ENCODE measurements around the gene GBF1.

Gene GBF1

DNA sequence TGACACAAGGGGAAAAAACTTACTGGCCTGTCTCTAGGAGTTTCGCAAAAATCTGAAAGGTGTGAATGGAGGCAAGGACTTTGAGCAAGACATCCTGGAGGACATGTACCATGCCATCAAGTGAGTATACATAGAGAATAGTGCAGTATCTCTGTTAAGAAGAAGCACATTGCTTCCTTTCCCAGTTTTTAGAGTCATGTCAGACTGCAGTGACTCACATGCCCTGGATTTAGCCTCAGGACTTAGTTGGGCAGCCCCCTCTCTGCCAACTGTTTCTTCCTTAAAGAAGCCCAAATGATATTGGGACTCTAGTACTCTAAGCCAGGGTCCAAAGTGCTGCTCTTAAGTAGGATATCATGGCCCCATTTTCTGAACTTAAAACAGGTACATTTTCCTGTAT is 122.1 kb downstream of the GBF1 start:
- no peak for DNase-seq

DNA sequence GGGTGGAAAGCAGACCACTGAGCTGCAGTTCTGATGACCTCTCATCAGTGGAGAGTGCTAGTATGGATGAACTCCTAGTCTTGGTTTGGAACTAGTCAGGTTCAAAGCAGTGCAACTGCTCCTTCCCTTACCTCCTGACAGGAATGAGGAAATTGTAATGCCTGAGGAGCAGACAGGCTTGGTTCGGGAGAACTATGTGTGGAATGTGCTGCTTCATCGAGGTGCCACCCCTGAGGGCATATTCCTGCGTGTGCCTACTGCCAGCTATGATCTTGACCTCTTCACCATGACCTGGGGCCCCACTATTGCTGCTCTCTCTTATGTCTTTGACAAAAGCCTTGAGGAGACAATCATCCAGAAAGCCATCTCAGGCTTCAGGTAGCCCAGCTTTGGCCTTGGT is 122.7 kb downstream of the GBF1 start:
- no peak for DNase-seq

DNA sequence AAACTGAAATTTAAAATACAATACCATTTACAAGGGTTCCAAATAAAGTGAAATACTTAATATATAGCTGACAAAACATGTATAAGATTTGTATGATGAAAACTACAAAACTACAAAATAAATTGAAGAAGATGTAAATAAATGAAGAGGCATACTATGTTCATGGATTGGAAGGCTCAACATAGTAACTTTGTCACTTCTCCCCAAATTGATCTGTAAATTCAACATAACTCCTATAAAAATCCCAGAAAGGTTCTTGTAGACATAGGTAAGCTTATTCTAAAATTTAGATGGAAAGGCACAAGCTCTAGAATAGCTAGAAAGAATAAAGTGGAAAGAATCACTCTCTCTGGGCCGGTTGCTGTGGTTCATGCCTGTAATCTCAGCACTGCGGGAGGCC is 126.0 kb downstream of the GBF1 start:
- no peak for DNase-seq

DNA sequence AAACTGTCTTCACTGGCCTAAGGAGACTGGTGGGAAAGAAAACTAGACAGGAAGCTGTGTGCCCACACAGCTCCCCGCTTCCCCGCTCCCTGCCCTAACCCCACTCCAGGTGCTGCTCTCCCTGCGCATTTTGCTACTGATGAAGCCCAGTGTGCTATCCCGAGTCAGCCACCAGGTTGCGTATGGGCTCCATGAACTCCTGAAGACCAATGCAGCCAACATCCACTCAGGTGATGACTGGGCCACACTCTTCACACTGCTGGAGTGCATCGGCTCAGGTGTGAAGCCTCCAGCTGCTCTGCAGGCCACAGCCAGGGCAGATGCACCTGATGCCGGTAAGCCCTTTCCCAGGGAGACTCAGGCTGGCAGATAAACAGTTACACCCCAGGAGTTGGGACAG is 129.9 kb downstream of the GBF1 start:
- no peak for DNase-seq

DNA sequence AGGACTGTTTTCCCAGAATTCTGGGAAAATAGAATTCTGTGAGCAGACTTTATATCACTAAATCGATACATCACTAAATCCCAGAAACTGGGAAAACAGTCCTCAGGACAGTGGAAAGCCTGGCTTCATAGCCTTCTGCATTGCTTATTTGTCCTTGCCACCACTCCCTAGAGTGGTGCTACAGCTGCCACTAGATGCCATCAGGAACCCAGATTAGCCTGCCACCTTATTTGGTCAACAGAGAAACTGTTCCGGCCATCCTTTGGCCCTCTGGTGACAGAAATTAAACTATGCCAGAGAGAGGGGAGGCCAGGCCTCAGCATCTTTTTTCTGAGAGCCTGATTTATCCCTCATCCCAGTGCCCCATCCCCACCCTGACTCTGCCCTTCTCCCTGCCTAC is 130.5 kb downstream of the GBF1 start:
- no peak for DNase-seq

DNA sequence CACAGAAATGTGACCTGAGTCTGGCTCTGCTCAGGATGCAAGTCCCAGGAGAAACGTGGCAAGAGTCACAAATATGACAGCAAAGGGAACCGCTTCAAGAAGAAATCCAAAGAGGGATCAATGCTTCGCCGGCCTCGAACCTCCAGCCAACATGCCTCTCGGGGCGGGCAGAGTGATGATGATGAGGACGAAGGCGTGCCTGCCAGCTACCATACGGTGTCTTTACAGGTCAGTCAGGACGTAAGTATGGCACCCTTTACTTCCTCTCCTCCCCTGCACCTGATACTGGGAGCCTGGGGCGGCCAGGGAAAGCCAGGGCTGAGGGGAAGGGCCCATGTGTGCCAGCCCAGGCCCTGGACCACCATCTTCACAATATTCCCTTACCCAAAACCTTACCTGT is 131.6 kb downstream of the GBF1 start:
- no peak for DNase-seq

DNA sequence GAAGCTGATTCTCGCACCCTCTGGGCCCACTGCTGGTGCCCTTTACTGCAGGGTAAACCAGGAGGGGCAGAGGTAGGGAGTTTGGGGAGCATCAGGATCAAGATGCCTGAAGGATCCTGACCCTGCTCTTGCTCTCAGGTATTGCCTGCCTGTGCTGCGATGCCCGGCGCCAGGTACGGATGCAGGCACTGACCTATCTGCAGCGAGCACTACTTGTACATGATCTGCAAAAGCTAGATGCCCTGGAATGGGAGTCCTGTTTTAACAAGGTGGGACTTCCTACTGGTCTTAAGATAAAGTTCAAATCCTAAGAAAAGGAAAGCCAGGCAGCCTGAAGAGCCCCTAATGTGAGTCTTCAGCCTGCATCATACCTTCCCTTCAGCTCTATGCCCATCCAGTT is 134.1 kb downstream of the GBF1 start:
- DNase-seq: no peak

DNA sequence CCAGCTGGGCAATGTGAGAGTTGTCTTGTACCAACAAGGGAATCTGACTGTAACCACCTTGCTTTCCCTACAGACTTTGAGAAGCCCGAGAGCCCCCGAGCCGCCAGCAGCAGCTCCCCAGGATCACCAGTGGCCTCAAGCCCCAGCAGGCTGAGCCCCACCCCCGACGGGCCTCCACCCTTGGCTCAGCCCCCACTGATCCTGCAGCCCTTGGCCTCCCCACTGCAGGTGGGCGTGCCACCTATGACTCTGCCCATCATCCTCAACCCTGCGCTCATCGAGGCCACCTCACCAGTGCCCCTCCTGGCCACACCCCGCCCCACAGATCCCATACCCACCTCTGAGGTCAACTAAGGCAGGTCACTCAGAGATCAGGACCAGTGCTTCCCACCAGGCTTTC is 136.7 kb downstream of the GBF1 start:
- DNase-seq: no peak

DNA sequence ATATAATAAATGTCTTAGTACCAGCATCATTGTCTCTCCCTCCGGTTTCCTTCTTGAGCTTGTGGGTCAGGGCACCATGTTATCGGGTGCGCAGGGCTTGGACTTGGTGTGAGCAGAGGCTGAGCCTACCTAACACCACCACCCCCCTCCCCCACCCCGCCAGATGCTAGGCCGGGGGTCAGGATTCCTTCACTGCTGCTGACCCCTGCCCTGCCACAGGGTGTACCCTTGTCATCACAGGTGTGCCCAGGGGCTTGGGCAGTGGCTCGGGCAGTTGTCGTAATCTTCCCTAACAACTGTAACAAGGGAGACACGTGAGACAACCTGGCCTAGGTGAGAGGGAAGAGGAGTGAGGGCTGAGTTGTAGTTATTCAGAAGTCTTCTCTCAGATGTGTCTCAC is 137.5 kb downstream of the GBF1 start:
- no peak for DNase-seq

DNA sequence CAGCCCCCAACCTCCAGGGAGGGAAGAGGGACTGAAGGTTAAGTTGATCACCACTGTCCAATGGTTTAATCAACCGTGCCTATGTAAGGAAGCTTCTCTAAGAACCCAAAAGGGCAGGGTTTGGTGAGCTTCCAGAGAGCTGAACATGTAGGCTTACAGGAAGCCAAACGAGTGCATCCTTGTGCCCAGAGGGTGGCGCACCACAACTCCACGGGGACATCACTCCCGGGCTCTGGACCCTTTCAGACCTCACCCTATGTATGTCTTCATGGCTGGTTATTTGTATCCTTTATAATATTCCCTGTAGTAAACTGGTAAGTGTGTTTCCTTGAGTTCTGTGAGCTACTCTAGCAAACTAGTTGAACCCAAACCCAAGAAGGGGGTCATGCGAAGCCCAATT is 138.7 kb downstream of the GBF1 start:
- DNase-seq: no peak

DNA sequence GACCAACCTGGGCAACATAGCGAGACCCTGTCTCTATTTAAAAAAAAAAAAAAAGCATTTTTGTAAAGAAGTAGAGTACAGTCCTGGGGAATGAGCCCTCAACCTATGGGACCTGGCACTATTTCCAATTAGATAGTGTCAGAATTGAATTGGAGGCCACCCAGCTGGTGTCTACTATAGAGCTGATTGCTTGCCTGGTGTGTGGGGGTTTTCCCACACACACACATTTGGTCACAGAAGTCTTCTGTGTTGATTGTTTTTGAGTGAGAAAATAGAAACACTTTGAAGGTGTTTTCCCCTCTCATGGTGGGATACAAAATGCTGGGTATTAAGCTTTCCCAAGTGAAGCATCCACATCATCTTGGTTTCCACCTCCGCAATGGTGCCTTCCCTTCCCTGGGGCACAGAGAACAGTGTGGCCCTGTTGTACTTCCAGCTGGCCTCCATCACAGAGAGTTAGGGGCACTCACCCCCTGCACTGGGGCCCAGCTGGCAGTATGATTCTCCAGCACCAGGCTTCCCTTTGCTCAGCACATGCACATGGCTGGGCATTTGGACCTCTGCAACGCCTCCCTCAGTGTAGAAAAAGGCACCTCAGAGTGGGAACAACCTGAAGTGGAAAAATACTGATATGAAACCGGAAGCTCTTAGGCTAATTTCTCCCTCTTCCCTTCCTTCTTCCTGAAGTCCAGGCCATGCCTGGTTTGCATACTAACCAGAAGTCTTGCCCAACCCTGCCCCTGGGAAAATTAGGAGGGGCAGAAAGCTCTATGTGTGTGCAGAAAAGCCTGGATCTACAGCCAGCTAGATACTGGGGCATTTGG is 139.5 kb downstream of the GBF1 start:
- no peak for DNase-seq

DNA sequence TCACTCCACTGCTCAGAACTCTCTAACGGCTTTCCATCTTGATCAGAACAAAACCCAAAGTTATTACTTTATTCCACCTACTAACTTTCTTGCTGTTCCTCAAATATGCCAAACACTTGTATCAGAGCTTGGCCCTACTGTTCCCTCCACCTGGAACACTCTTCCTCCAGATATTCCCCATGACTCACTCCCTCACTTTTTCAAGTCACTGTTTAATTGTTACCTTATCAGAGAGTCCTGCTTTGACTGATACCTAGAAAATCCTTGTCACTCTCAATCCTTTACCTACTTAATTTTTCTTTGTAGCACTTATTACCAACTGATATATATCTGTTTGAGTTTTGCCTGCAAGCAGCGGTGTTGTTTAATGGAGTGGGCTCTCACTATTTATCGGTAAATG is 144.6 kb downstream of the GBF1 start:
- DNase-seq: no peak

DNA sequence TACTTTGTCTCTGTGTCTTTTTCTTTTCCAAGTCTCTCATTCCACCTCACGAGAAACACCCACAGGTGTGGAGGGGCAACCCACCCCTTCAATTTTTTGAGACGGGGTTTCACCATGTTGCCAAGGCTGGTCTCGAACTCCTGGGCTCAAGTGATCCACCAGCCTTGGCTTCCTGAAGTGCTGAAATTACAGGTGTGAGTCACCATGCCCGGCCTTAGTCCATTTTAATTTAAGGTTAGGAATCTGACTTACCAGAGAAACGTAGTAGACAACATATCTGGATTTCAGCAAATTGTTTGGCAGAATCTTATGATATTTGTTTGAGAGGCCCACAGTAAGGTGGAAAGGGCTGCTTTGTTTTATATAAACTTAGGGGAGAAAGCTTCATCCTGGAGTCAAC is 147.0 kb downstream of the GBF1 start:
- no peak for DNase-seq

DNA sequence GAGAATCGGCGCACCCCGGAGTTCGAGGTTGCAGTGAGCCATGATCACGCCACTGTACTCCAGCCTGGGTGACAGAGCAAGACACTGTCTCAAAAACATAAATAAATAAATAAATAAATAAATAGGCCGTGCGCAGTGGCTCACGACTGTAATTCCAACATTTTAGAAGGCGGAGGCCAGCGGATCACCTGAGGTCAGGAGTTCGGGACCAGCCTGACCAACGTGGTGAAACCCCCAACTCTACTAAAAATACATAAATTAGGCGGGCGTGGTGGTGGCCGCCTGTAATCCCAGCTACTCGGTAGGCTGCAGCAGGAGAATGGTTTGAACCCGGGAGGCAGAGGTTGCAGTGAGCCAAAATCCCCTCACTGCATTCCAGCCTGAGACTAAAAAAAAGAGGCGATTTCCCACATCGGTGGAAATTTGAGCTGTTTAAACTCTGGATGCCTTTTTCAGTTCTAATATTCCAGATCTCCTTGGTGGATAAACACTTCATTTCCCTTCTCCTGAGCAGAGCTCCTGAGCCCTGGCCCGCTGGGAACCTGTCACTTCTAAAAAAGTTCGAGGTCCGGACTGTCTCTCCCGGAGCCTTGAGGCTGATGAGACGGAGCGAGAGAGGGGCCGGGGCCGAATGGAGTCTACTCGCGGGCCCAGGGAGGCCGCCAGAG is 148.2 kb downstream of the GBF1 start:
- no peak for DNase-seq

DNA sequence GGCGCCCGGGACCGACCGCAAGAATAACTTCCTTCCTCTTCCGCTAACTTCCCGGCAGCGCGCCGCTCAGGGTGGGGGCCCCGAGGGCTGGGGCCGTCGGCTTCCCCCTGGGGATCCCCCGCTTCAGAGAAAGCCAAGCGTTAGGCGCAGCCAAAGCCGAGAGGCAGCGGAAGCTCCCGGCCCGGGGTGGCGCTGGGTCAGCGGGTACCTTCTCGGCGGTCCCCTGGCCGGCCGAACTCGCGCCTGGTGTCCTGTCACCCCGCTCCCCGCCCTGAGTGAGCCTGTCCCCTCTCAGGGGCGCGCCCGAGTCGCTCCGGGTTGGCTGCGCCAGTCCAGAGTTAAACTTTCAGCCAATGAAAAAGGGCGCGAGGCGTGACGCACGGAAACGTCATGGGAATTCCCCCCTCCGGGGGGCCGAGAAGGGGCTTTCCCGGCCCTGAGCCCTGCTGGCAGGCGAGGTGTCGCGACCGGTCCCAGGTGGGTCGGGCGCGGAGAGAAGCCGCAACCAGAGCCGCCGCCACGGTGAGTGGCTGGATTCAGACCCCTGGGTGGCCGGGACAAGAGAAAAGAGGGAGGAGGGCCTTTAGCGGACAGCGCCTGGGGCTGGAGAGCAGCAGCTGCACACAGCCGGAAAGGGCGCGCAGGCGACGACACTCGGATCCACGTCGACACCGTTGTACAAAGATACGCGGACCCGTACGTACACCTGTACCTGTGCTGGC is 148.9 kb downstream of the GBF1 start:
- peak; percentile 99 for DNase-seq

DNA sequence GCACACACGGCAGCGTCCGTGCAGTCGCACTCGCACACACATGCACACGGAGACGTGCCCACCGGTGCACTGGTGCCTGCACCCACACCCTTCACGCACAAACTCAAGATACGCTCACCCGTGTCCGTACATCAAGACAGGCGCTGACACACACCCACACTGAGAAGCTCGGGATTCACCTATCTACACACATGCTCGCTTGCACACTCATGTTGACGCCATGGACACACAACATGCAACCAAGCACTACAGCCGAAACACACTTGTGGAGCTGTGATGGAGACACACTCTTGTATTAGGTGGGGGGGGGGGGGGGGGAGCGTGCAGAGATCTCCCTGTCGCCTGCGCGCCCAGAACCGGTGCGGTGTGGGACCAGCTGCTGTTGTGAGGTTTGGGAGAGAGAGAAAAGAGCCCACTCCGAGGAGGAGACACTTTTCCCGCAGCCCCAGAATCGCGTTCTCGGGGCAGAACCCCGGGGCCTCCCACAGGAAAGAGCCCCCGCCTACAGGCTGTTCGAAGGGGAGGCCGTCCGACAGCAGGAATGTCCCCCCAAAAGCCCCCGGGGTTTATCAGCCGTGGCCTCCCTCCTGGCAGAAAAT is 149.6 kb downstream of the GBF1 start:
- peak; percentile 69 for DNase-seq

DNA sequence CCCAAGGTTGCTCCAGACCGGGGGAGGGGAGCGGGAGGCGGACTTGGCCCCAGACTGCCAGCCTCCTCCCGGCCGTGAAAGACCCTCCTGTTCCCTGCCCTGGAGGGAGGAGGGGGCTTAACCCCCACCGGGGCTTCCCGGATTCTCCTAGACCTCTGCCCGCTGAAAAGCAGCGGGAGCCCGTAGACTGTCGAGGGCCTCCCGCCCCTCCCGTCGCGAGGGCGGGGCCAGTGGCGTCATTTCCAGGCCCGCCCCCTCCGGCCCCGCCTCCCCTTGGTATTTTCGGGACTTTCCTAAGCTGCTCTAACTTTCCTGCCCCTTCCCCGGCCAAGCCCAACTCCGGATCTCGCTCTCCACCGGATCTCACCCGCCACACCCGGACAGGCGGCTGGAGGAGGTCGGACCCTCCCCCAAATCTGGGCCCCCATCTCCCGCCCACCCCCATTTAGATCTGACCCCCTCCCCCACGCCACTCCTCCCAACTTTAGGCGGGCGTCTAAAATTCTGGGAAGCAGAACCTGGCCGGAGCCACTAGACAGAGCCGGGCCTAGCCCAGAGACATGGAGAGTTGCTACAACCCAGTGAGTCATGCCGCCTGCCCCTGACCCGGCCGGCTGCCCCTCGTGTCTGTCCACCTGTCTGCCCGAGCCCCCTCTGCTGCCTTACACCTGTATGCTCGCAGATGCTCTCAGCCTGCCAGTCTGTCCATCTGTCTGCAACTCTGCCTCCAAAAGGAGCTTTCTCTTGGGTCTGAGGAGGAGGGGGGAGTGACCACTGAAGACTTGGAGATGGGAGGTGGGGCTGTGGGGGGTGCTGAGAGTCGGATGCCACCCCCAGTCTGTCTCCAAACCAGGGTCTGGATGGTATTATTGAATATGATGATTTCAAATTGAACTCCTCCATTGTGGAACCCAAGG is 150.3 kb downstream of the GBF1 start, which contains the start of gene NFKB2:
Gene NFKB2 (plus strand): TSS at position 306 of the 917 bp plus-strand sequence. CDS start 255 bp downstream, at position 561.
- peak; percentile 92 for DNase-seq

DNA sequence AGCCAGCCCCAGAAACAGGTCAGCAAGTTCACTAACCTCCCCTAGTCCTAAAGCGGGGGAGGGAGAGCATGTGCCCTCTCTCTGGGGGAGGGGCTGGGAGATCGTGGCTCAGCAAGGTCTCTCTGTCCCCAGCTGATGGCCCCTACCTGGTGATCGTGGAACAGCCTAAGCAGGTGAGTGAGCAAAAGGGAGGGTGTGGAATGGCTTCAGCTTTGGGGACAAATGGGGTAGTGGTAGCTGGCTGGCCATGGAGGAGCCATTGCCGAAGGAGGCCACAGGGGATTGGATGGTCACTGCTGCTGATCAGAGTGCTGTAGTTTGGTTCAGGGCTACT is 151.0 kb downstream of the GBF1 start:
- no peak for DNase-seq

DNA sequence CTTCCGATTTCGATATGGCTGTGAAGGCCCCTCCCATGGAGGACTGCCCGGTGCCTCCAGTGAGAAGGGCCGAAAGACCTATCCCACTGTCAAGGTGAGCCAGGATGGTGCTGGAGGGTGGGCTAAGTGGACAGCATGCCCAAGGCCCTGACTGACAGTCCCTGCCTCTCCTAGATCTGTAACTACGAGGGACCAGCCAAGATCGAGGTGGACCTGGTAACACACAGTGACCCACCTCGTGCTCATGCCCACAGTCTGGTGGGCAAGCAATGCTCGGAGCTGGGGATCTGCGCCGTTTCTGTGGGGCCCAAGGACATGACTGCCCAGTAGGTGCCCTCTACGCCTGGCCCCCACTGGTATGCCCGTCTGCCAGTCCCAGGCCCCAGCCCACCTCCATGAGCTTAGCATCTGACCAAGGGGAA is 151.4 kb downstream of the GBF1 start:
- DNase-seq: no peak

DNA sequence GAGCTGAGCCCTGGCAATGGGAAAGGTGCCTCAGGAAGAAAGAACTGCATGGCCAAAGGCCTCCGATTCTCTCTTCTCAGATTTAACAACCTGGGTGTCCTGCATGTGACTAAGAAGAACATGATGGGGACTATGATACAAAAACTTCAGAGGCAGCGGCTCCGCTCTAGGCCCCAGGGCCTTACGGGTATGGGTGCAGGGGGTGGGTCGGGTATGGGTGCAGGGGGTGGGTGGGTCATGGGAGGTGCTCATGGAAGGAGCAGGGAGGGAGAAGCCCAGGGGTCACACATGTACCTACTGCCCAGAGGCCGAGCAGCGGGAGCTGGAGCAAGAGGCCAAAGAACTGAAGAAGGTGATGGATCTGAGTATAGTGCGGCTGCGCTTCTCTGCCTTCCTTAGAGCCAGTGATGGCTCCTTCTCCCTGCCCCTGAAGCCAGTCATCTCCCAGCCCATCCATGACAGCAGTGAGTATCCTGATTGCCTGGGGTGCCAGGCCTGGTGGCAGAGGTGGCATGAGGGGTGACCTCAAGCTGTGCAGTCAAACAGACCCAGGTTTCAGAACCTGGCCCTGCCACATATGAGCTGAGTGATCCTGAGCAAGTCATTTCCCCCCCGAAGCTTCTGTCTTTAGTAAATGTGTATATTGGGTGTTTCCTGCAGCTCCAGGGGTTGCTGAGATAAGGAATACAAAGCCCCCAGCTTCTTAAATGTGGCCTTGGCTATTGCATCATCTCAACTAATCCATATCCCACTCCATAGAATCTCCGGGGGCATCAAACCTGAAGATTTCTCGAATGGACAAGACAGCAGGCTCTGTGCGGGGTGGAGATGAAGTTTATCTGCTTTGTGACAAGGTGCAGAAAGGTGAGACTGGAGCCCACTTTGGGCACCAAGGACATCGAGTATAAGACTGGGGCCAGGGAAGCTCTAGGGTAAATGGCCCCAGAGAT is 152.2 kb downstream of the GBF1 start:
- DNase-seq: no peak

All from activated CD4-positive, alpha-beta T cell treated with anti-CD3 and anti-CD28 coated beads for 48 hours (primary cell).